HG03045 (cell line): Measurements from ENCODE around the gene TULP3.

Source experiments
- ATAC-seq: cut with Tn5 transposase; IDR thresholded peaks from one replicate; pipeline ENCODE4 v1.9.1; 2021; ENCODE audit warnings: mild to moderate bottlenecking, moderate library complexity; ENCODE audit not compliant: unreplicated experiment

The TULP3 gene

GRCh38 chr12:2925322-2925995 is 34.8 kb downstream of the TULP3 start:
- no peak for ATAC-seq

DNA sequence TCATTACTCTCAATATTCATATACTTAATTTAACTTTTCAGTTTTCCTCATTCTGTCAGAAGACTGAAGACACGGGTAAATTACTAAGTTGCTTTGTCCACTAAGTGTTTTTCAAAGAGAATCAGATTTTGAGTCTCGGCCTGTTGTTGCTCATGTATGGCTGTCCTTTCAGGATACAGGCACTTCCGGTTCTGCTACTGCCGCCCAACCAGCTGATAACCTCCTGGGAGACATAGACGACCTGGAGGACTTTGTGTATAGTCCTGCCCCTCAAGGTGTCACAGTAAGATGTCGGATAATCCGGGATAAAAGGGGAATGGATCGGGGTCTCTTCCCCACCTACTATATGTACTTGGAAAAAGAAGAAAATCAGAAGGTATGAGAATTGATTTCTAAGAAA is 40.2 kb downstream of the TULP3 start:
- ATAC-seq = no peak

- ATAC-seq = no peak
Observed at GRCh38 chr12:2933586-2933985, 42.9 kb downstream of the TULP3 start.

GRCh38 chr12:2934371-2934770 is 43.7 kb downstream of the TULP3 start:
- ATAC-seq = no peak

DNA sequence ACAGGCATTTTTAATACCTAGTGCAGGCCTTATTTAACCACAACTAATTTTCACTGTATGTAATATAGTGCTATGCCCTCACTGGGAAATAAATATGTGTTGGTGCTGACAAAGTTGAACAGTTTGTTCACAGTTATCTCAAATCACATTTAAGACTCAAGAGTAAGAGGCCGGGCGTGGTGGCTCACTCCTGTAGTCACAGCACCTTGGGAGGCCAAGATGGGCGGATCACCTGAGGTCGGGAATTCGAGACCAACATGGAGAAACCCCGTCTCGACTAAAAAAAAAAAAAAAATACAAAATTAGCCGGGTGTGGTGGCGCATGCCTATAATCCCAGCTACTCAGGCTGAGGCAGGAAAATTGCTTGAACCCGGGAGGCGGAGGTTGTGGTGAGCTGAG is 45.6 kb downstream of the TULP3 start:
- ATAC-seq = no peak

DNA sequence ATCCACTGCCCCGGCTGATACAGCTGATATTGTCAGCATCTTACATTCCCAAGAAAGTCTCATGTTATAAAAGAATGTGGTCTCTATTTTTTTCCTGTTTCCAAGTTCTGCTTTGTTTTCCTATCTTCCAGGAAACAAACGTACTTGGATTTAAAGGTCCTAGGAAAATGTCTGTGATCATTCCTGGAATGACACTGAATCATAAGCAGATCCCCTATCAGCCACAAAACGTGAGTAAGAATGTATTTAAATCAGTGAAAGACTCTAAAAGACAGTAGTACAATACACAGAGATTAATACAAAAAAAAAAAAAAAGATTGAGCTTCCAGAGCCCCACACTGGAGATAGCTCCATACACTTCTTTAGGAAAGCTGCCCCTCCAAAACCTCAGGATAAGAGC is 46.8 kb downstream of the TULP3 start:
- ATAC-seq = no peak

DNA sequence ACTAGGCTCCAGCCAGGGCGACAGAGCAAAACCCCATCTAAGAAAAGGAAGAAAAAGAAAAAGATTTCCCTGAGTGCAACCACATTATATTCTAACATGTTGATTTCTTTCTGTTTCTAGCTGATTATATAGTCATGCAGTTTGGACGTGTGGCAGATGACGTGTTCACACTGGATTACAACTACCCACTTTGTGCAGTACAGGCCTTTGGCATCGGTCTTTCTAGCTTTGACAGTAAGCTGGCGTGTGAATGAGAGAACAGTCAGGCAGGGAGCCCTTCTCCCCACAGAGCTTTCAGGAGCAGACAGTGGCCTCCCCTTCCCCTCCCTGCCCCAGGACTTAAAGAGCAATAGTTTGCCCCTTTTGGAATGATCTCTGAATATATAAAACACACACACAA is 48.5 kb downstream of the TULP3 start:
- ATAC-seq = no peak

DNA sequence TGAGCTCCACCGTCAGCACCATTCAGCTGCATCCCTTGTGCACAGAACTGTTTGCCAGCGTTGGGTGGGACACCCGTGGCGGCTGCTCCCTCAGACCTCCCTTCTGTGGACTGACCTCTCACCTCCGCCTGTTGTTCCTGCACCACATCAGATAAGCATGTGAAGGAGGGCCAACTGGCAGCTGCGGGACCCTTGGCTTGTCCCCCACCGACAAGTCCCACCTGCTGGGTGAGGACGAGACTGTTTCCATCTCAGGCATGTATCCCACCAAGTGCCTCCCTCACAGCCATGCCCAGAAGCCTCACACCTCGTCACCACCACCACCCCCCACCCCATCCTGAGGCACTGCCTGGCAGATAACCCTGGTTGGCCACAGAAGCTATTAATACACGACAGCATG is 49.9 kb downstream of the TULP3 start:
- no peak for ATAC-seq

DNA sequence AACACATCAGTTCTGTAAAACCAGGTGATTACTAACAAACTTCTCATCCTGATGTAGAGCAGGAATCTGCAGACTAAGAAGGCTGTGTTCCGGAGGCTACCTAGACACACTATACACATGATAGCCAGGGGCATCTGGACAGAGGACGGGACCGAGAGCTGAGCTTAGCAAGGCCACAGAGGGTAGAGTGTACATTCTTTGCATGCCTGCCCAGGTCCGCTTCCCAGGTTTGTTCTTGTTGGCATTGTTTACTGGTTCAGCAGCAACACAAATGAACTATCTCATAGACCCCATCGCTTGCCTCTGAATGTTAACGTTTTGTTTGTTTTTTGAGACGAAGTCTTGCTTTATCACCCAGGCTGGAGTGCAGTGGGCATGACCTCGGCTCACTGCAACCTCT is 50.8 kb downstream of the TULP3 start:
- no peak for ATAC-seq

GRCh38 chr12:2944401-2945047 is 53.8 kb downstream of the TULP3 start:
- no peak for ATAC-seq

DNA sequence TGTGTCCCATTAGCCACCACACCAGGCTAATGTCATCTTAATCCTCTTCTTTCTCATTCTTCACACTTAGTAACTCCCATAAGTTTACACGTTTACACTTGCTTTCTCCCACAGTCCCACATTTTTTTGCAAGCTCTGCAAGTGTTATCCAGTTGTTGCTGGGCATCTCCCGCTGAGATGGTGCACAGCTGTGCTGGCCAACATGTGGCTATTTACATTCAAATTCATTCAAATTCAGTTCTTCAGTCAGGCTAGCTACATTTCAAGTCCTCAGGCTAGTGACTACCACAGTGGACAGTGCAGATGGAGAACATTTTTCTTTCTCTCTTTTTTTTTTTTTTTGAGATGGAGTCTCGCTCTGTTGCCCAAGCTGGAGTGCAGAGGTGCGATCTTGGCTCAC is 58.7 kb downstream of the TULP3 start:
- no peak for ATAC-seq

- no peak for ATAC-seq
Observed at GRCh38 chr12:2955888-2956287, 65.2 kb downstream of the TULP3 start.

DNA sequence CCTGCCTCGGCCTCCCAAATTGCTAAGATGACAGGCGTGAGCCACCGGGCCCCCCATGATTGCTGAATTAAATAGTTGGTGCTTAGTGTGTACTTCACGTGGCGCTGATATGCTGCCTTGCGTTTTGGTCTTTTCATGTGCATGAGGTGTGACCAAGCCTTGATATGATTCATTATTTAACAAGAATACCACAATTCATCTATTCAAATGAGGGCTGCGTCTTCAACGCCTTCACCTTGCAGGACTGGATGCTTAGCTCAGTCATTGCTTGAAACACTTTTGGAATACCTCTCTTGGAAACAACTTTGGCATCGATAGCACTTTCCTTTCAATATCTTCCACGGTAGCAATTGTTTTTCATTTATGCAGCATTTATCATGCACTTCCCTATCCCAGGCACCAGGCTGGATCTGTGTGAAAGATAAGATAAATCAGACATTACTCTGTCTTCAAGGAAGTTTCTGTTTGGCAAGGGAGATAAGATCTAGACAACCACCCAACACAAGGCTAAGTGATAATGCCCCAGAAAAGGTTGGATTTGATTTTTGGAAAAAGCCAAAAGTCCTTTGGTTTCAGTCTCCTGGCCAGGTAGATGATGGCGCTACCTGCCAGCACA is 67.2 kb downstream of the TULP3 start:
- ATAC-seq = no peak

DNA sequence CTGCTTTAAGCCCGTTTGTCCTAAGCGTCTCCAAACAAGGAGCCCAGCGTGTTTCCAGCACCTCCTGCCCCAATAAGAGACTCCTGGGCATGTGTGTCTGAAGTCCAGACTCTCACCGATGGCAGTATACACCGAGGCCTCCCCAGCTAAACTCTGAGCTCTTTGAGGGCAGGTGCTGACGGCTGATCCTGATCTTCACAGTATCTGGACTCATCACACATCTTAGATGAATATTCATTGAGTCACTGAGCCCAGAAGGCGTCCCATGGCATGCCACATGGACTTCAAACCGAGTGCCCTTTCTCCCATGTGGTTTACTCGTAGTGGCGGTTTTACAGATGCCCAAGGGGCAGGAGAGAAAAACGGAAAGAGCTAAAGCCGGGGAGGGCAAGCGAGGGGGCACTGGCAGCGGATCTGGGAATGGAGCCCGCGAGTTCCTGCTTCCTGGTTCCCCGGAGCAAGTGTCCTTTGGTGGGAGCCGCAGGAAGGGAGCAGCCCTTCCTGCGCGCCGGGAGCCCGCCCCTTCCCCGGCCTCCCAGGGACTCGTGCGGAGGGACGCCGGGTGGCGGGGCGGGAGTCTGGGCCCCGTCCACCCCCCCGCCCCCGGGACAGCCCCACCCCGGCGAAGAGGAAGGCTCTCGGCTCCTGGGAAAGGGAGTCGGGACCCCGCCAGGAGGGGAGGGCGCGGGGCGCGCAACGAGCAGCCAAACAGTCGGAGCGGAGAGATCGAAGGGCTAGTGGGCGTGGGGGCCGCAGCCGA is 67.9 kb downstream of the TULP3 start:
- no peak for ATAC-seq

GRCh38 chr12:2959192-2959504 is 68.5 kb downstream of the TULP3 start, which contains the start of gene TEAD4:
Gene TEAD4, plus strand, starts transcription at chr12:2959397.
- no peak for ATAC-seq

- no peak for ATAC-seq
Observed at GRCh38 chr12:2959505-2960389, 69.1 kb downstream of the TULP3 start.

GRCh38 chr12:2960390-2960956 is 69.8 kb downstream of the TULP3 start:
- no peak for ATAC-seq

DNA sequence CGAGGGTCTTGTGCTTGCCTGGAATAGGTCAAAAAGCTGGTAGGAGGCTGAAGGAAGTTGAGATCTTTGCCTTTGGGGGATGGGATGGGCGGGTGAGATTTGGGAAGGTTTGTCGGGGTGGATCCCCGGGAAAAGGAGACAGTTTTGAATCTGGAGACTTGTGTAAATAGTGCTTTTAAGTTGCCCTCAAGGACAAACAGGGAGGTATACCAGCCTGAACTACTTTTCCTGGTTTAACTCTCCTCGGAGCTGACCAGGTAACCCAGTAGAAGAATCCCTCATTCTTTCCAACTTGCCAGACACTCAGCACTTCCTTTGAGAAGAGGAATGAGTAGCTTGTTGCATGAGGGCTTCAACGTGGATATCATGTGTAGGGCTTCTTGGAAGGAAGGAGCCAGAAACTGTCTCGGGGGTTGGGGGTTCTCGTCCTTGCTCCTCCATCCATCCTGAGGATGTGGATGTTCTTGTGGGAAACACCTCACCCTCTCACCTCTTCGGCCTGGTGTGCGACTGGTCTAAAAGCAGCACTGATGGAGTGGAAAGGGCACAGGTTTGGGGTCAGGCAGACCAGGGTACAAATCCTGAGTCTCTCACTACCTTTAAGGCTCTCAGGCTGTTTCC is 70.4 kb downstream of the TULP3 start:
- ATAC-seq = no peak

- no peak for ATAC-seq
Observed at GRCh38 chr12:2961705-2962104, 71.0 kb downstream of the TULP3 start.

DNA sequence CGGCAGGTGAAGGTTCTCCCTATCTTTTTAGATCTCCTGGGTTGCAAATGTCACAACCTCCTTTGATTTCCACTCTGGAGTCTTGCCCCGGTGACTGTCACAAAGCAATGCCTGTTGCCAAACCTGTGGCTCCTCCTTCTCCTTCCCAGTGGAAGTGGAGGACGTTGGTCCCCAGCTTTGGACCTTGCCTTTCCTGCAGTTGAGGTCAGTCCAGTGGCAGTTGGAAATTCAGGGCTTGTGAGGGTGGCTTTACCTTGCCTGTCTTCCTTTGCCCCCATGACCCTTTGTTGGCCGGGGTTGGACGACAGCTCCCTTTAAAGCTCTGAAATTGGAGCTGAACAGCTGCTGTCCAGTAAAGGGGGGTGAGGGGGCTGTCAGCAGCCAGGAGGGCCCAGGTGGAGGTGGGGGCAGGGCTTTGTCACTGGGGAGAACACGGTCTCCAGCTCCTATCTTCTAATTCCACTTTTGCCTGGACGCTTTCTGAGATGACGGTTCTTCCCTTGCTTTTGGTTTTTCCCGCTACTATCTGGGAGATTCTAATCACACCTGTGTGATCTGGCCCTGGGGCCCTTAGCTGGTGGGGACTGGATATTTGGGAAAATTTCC is 72.6 kb downstream of the TULP3 start:
- no peak for ATAC-seq
